Testis (tissue), 2 donors: ENCODE data around the gene RASGRF2.

Experiments used
- CTCF ChIP-seq, 3 experiments: fragments of 450-650 bp in 2 of 3; fragments of 200-600 bp in 1 of 3; sonication (generic) in 1 of 3; IDR thresholded peaks; one replicate each; pipeline ENCODE4 v1.5.1; 2016 to 2019; ENCODE audit warnings: antibody characterized with exemption in 3 of 3, mild to moderate bottlenecking in 2 of 3, moderate library complexity in 1 of 3
- POLR2A ChIP-seq: fragments of 450-650 bp; IDR thresholded peaks from one replicate; pipeline ENCODE4 v1.6.1; 2017; ENCODE audit warnings: antibody characterized with exemption, mild to moderate bottlenecking, moderate library complexity

- TF ChIP-seq CTCF (IDR thresholded peaks at IDR 0.05), result no peak
- no peak for TF ChIP-seq POLR2A
Observed at GRCh38 chr5:81142108-81142507, 181.9 kb downstream of the RASGRF2 start.
